Neural cell (in vitro differentiated cells): ENCODE data around the gene KRT73. TPM values are rescaled to one million over a fixed set of nuclear protein-coding genes. Genes with fewer than 3 reads are reported as not detected.

Source experiments
- H2AFZ ChIP-seq: fragments of 200-600, 300-800 bp; sonication (generic), shearing (Covaris generic); 2 replicates; pipeline ENCODE4 v1.6.0; 2014; ENCODE audit warnings: low read depth, mild to moderate bottlenecking, antibody characterized with exemption, low read length, moderate library complexity
- H3F3A ChIP-seq: fragments of 200-600 bp; shearing (Covaris generic); 2 replicates; pipeline ENCODE4 v1.6.1; 2016; ENCODE audit warnings: mild to moderate bottlenecking, moderate library complexity, mixed read lengths, antibody characterized with exemption, low read length; ENCODE audit not compliant: insufficient read depth, poor library complexity, severe bottlenecking
- H3K27ac ChIP-seq: fragments of 200-600, 300-800 bp; sonication (generic), shearing (Covaris generic); 2 replicates; pipeline ENCODE4 v1.5.1; 2014; ENCODE audit warnings: mild to moderate bottlenecking, low read length, moderate library complexity
- H3K27me3 ChIP-seq: fragments of 300-800, 200-600 bp; sonication (generic), shearing (Covaris generic); 2 replicates; pipeline ENCODE4 v1.6.0; 2014; ENCODE audit warnings: mild to moderate bottlenecking, low read depth, low read length, moderate library complexity; ENCODE audit not compliant: insufficient read depth
- H3K36me3 ChIP-seq: fragments of 300-800, 200-600 bp; sonication (generic), shearing (Covaris generic); 2 replicates; pipeline ENCODE4 v1.5.1; 2014; ENCODE audit warnings: mild to moderate bottlenecking, antibody characterized with exemption, low read length, moderate library complexity; ENCODE audit not compliant: insufficient read depth
- H3K4me2 ChIP-seq: fragments of 300-800, 200-600 bp; sonication (generic), shearing (Covaris generic); 2 replicates; pipeline ENCODE4 v1.6.0; 2014; ENCODE audit warnings: mild to moderate bottlenecking, low read length
- H3K4me3 ChIP-seq: fragments of 300-800, 200-600 bp; sonication (generic), shearing (Covaris generic); 2 replicates; pipeline ENCODE4 v1.5.1; 2014; ENCODE audit warnings: mild to moderate bottlenecking, low read length, moderate library complexity
- H3K79me2 ChIP-seq: fragments of 200-600 bp; shearing (Covaris generic); replicated peaks from 2 replicates; pipeline ENCODE4 v1.6.0; 2014; ENCODE audit warnings: mild to moderate bottlenecking, low read length, moderate library complexity; ENCODE audit not compliant: insufficient read depth
- H3K9ac ChIP-seq: fragments of 300-800, 200-600 bp; sonication (generic), shearing (Covaris generic); 2 replicates; pipeline ENCODE4 v1.6.1; 2016; ENCODE audit warnings: mild to moderate bottlenecking, low read length, mixed read lengths
- H3K9me2 ChIP-seq: fragments of 200-600 bp; shearing (Covaris generic); 2 replicates; pipeline ENCODE4 v1.6.1; 2016; ENCODE audit warnings: mild to moderate bottlenecking, low read length, mixed read lengths; ENCODE audit not compliant: insufficient read depth
- H3K9me3 ChIP-seq: fragments of 200-600, 300-800 bp; sonication (generic), shearing (Covaris generic); 2 replicates; pipeline ENCODE4 v1.6.1; 2016; ENCODE audit warnings: mild to moderate bottlenecking, mixed run types, low read length, moderate library complexity, mixed read lengths
- H4K20me1 ChIP-seq: fragments of 200-600 bp; shearing (Covaris generic); 2 replicates; pipeline ENCODE4 v1.6.1; 2016; ENCODE audit warnings: mild to moderate bottlenecking, mixed run types; ENCODE audit not compliant: insufficient read depth
- EP300 ChIP-seq: fragments of 450-650 bp; conservative IDR thresholded peaks from 2 replicates; pipeline ENCODE4 v1.6.1; 2014; ENCODE audit warnings: antibody characterized with exemption, mild to moderate bottlenecking, moderate library complexity; ENCODE audit not compliant: poor library complexity, severe bottlenecking
- EZH2 ChIP-seq: fragments of 200-600, 300-800 bp; shearing (Covaris generic), sonication (generic); IDR thresholded peaks from 2 replicates; pipeline ENCODE4 v1.6.1; 2014; ENCODE audit warnings: antibody characterized with exemption, low read length, borderline replicate concordance, mild to moderate bottlenecking; ENCODE audit not compliant: insufficient read depth, poor library complexity, severe bottlenecking
- MXI1 ChIP-seq: fragments of 450-650 bp; conservative IDR thresholded peaks from 2 replicates; pipeline ENCODE4 v1.6.1; 2014; ENCODE audit warnings: antibody characterized with exemption, mild to moderate bottlenecking; ENCODE audit not compliant: poor library complexity, severe bottlenecking
- POLR2AphosphoS5 ChIP-seq: IDR thresholded peaks from 2 replicates; pipeline ENCODE4 v1.6.1; 2012
- RAD21 ChIP-seq: fragments of 450-650 bp; conservative IDR thresholded peaks from 2 replicates; pipeline ENCODE4 v1.6.1; 2014; ENCODE audit warnings: antibody characterized with exemption, mild to moderate bottlenecking, moderate library complexity
- REST ChIP-seq: IDR thresholded peaks from 2 replicates; pipeline ENCODE4 v1.6.1; 2012; ENCODE audit warnings: borderline replicate concordance
- SMC3 ChIP-seq: fragments of 450-650 bp; conservative IDR thresholded peaks from 2 replicates; pipeline ENCODE4 v1.6.1; 2014; ENCODE audit warnings: antibody characterized with exemption, mild to moderate bottlenecking, moderate library complexity; ENCODE audit not compliant: poor library complexity
- TAF1 ChIP-seq: IDR thresholded peaks from 2 replicates; pipeline ENCODE4 v1.6.1; 2012; ENCODE audit warnings: low read depth
- polyA plus RNA-seq: library from polyadenylated mRNA; depleted of rRNA; stranded (reverse); fragments of >200 nt; gene quantifications from 2 replicates; pipeline ENCODE4 v1.2.3, GENCODE V29; 2014
- TF ChIP-seq, protein P1 (sequence below): fragments of 450-650 bp; IDR thresholded peaks from 2 replicates; pipeline ENCODE4 v1.5.1; 2014; ENCODE audit warnings: antibody characterized with exemption, mild to moderate bottlenecking, moderate library complexity; ENCODE audit not compliant: poor library complexity, severe bottlenecking

KRT73 gene
- polyA plus RNA-seq, 1 donor from 2014 or later, result not detected

DNA sequence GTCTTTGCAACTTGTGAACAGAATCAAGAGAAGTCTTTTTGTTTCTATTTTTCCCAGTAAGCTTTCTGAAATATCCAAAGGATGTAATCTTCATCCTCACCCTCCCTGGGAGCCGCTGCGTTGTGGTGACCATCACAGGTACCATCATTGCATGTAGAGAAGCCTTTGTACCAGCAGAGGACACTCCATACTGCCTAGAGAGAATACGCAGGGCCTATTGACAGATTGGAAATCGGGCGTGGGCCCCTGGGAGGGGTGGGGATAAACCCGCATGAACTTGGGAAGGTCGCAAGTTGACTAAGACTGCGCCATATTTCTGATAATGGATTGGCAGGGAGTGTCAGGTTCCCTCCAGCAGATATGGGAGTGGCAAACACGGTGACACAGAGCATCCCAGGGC is 49.1 kb upstream of the KRT73 start:
- Histone ChIP-seq H3K4me2 (no peak overlapping the region), H2AFZ (no peak overlapping the region), H3K27ac (no peak overlapping the region), H4K20me1 (no peaks in the 10 kb centered on the region), H3K9me2 (no peaks in the 10 kb centered on the region), H3F3A (no peaks in the 10 kb centered on the region), H3K79me2 (no peaks in the 10 kb centered on the region), H3K4me3 (no peak overlapping the region), H3K27me3 (no peaks in the 10 kb centered on the region), H3K9me3 (no peaks in the 10 kb centered on the region), H3K36me3 (no peaks in the 10 kb centered on the region), H3K9ac (no peak overlapping the region)
- TF ChIP-seq MXI1 (no peak), EZH2 (no peak)

GRCh38 chr12:52666471-52666870 is 48.1 kb upstream of the KRT73 start:
- Histone ChIP-seq H3K4me3 (no peak overlapping the region), H3K27ac (no peak overlapping the region), H3K4me2 (no peak overlapping the region), H3F3A (no peaks in the 10 kb centered on the region), H4K20me1 (no peaks in the 10 kb centered on the region), H3K9me3 (no peaks in the 10 kb centered on the region), H3K9ac (no peak overlapping the region), H3K79me2 (no peaks in the 10 kb centered on the region), H3K36me3 (no peaks in the 10 kb centered on the region), H3K27me3 (no peaks in the 10 kb centered on the region), H3K9me2 (no peaks in the 10 kb centered on the region), H2AFZ (no peak overlapping the region)
- TF ChIP-seq TAF1, result no peak
- TF ChIP-seq POLR2AphosphoS5, result no peak
- TF ChIP-seq EP300, result no peak
- TF ChIP-seq SMC3, result no peak
- no peak for TF ChIP-seq MXI1
- TF ChIP-seq EZH2, result no peak
- no peak for TF ChIP-seq REST
- TF ChIP-seq, protein P1, sequence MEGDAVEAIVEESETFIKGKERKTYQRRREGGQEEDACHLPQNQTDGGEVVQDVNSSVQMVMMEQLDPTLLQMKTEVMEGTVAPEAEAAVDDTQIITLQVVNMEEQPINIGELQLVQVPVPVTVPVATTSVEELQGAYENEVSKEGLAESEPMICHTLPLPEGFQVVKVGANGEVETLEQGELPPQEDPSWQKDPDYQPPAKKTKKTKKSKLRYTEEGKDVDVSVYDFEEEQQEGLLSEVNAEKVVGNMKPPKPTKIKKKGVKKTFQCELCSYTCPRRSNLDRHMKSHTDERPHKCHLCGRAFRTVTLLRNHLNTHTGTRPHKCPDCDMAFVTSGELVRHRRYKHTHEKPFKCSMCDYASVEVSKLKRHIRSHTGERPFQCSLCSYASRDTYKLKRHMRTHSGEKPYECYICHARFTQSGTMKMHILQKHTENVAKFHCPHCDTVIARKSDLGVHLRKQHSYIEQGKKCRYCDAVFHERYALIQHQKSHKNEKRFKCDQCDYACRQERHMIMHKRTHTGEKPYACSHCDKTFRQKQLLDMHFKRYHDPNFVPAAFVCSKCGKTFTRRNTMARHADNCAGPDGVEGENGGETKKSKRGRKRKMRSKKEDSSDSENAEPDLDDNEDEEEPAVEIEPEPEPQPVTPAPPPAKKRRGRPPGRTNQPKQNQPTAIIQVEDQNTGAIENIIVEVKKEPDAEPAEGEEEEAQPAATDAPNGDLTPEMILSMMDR, result no peak
- no peak for TF ChIP-seq RAD21

DNA sequence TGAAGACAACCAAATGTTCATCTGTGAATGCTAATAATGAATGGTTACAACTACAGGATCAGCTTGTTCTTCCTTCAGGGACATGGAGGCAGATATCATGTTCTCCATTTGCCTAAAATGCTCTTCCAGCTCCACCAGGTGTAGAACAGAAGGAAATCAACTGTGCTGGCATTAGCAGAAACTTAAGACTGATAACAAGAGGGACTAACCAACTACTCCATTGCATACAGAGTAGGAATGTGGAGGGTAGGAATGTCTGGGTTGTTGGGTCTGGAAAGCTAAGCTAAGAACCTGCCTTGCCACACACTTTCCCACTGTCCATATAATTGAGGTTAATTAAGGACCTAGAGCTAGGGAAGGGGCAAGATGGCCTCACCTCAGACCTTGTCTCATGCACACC is 45.1 kb upstream of the KRT73 start:
- no peak for TF ChIP-seq TAF1
- Histone ChIP-seq H3K4me3 (no peak overlapping the region), H3K36me3 (no peaks in the 10 kb centered on the region), H4K20me1 (no peaks in the 10 kb centered on the region), H3K9ac (no peak overlapping the region), H3F3A (no peaks in the 10 kb centered on the region), H3K27me3 (no peaks in the 10 kb centered on the region), H3K79me2 (no peaks in the 10 kb centered on the region), H3K9me2 (no peaks in the 10 kb centered on the region), H3K9me3 (no peaks in the 10 kb centered on the region), H3K4me2 (no peak overlapping the region), H3K27ac (no peak overlapping the region), H2AFZ (no peak overlapping the region)
